ENCODE measurements around the gene ATP6V0A1. TPM values are rescaled to one million over a fixed set of nuclear protein-coding genes. Genes with fewer than 3 reads are reported as not detected.

ATP6V0A1 gene
- total RNA-seq, 1 experiment from 2014 or later = 55.1 TPM

GRCh38 chr17:42410319-42410685 is 48.4 kb upstream of the ATP6V0A1 start:
- BruUV-seq (replicated peaks) = no TSS peak
- CTCF ChIA-PET = interaction anchor here (0.6 to 1.1 kb wide), 2 partner anchors 13 to 117 kb away, joined by 3 to 4 read pairs; partner anchors contain the start of gene CAVIN1
- intact Hi-C loops (cut with micrococcal nuclease; ENCODE audit: unreplicated experiment) = no loop called here
- Histone ChIP-seq H3F3A (ENCODE audit: insufficient read depth, low read depth) (peaks cover 50% of the 10 kb centered on the region), H3K4me3 (peak overlapping the region; percentile 12; the same call in 1 of the 2 replicates), H3K4me1 (replicated peaks; ENCODE audit: insufficient read depth) (peaks cover 58% of the 10 kb centered on the region), H3K27ac (peak overlapping the region; percentile 91), H3K9me2 (ENCODE audit: insufficient read depth) (no peaks in the 10 kb centered on the region), H3K4me2 (peak overlapping the region; percentile 70), H3K79me2 (ENCODE audit: low read depth) (peaks cover 57% of the 10 kb centered on the region), H4K20me1 (ENCODE audit: insufficient read depth) (no peaks in the 10 kb centered on the region), H3K36me3 (ENCODE audit: low read depth) (no peaks in the 10 kb centered on the region), H3K9me3 (ENCODE audit: insufficient read depth, low read depth) (no peaks in the 10 kb centered on the region), H3K27me3 (ENCODE audit: insufficient read depth, low read depth) (no peaks in the 10 kb centered on the region), H2AFZ (no peak overlapping the region)
- POLR2A ChIA-PET (ENCODE audit: unreplicated experiment) = interaction anchor here (0.5 to 2.0 kb wide), 3 partner anchors 12 to 429 kb away, joined by 3 to 22 read pairs (median 4); partner anchors contain the start of gene CAVIN1
- no peak for TF ChIP-seq EZH2 (IDR thresholded peaks at IDR 0.05; ENCODE audit: low read depth)
- no peak for DNase-seq

DNA sequence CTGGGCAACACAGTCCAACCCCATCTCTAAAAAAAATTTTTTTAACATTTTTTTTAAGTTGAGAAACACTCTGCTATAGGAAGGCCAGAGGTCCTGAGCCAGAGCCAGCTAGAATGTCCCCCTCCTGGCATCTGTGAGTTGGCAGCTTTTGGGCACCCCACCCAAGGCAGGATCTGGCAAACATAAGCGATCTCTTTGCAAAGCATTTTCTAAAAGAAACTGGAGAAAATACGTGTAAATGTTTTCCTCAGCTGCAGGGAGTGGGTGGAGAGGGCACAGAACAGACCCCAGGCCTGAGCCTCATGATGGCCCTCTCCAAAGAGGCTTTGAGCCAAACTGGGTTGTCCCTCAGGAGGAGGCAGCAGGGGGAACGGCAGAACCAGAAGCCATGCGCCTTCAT is 47.3 kb upstream of the ATP6V0A1 start:
- H3K4me2 ChIP-seq = 0 out of 2 replicates have a peak overlapping the region, but pooled peaks have one; percentile 10
- peak overlapping the region; percentile 91; the same call in 1 of the 2 replicates for H3K27ac ChIP-seq
- intact Hi-C loops (cut with micrococcal nuclease; ENCODE audit: unreplicated experiment) = no loop called here
- H3K9me2 ChIP-seq (ENCODE audit: insufficient read depth) = no peaks in the 10 kb centered on the region
- no peak for TF ChIP-seq EZH2 (IDR thresholded peaks at IDR 0.05; ENCODE audit: low read depth)
- TF ChIP-seq, protein P1, sequence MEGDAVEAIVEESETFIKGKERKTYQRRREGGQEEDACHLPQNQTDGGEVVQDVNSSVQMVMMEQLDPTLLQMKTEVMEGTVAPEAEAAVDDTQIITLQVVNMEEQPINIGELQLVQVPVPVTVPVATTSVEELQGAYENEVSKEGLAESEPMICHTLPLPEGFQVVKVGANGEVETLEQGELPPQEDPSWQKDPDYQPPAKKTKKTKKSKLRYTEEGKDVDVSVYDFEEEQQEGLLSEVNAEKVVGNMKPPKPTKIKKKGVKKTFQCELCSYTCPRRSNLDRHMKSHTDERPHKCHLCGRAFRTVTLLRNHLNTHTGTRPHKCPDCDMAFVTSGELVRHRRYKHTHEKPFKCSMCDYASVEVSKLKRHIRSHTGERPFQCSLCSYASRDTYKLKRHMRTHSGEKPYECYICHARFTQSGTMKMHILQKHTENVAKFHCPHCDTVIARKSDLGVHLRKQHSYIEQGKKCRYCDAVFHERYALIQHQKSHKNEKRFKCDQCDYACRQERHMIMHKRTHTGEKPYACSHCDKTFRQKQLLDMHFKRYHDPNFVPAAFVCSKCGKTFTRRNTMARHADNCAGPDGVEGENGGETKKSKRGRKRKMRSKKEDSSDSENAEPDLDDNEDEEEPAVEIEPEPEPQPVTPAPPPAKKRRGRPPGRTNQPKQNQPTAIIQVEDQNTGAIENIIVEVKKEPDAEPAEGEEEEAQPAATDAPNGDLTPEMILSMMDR (conservative IDR thresholded peaks at IDR 0.05) = no peak
- peaks cover 54% of the 10 kb centered on the region for H3K79me2 ChIP-seq (ENCODE audit: low read depth)
- no peak overlapping the region for H3K4me3 ChIP-seq
- no peaks in the 10 kb centered on the region for H3K9me3 ChIP-seq (ENCODE audit: insufficient read depth, low read depth)
- peaks cover 58% of the 10 kb centered on the region for H3K4me1 ChIP-seq (replicated peaks; ENCODE audit: insufficient read depth)
- DNase-seq = no peak
- H3K27me3 ChIP-seq (ENCODE audit: insufficient read depth, low read depth) = no peaks in the 10 kb centered on the region
- peaks cover 50% of the 10 kb centered on the region for H3F3A ChIP-seq (ENCODE audit: insufficient read depth, low read depth)
- no TSS peak for BruUV-seq (replicated peaks)
- H2AFZ ChIP-seq = no peak overlapping the region
- POLR2A ChIA-PET (ENCODE audit: unreplicated experiment) = interaction anchor here (0.6 kb wide), 1 partner anchor 23 kb away, joined by 9 read pairs; the partner anchor contains the start of gene STAT3
- CTCF ChIA-PET = interaction anchor here (0.5 to 0.7 kb wide), 3 partner anchors 9 to 137 kb away, joined by 3 read pairs; no protein-coding TSS in a partner anchor
- no peaks in the 10 kb centered on the region for H3K36me3 ChIP-seq (ENCODE audit: low read depth)
- H4K20me1 ChIP-seq (ENCODE audit: insufficient read depth) = no peaks in the 10 kb centered on the region

GRCh38 chr17:42411905-42412679 is 46.6 kb upstream of the ATP6V0A1 start:
- no peak for DNase-seq
- no TSS peak for BruUV-seq (replicated peaks)
- H3K36me3 ChIP-seq (ENCODE audit: low read depth) = no peaks in the 10 kb centered on the region
- H3K4me3 ChIP-seq = no peak overlapping the region
- intact Hi-C loops (cut with micrococcal nuclease; ENCODE audit: unreplicated experiment) = no loop called here
- no peak for TF ChIP-seq EZH2 (IDR thresholded peaks at IDR 0.05; ENCODE audit: low read depth)
- TF ChIP-seq, protein P1 (conservative IDR thresholded peaks at IDR 0.05) = no peak
- peaks cover 48% of the 10 kb centered on the region for H3F3A ChIP-seq (ENCODE audit: insufficient read depth, low read depth)
- H3K9me3 ChIP-seq (ENCODE audit: insufficient read depth, low read depth) = no peaks in the 10 kb centered on the region
- H3K27ac ChIP-seq = no peak overlapping the region
- POLR2A ChIA-PET (ENCODE audit: unreplicated experiment) = no interaction called here
- H3K4me1 ChIP-seq (replicated peaks; ENCODE audit: insufficient read depth) = peaks cover 54% of the 10 kb centered on the region
- H2AFZ ChIP-seq = no peak overlapping the region
- H3K79me2 ChIP-seq (ENCODE audit: low read depth) = peaks cover 51% of the 10 kb centered on the region
- no peaks in the 10 kb centered on the region for H3K27me3 ChIP-seq (ENCODE audit: insufficient read depth, low read depth)
- H3K9me2 ChIP-seq (ENCODE audit: insufficient read depth) = no peaks in the 10 kb centered on the region
- CTCF ChIA-PET = interaction anchor here (0.7 kb wide), 1 partner anchor 109 kb away, joined by 3 read pairs; no protein-coding TSS in a partner anchor
- H4K20me1 ChIP-seq (ENCODE audit: insufficient read depth) = no peaks in the 10 kb centered on the region
- H3K4me2 ChIP-seq = no peak overlapping the region
